ENCODE results near the gene FAM151B. TPM values are rescaled to one million over a fixed set of nuclear protein-coding genes. Genes with fewer than 3 reads are reported as not detected.

FAM151B gene
- polyA plus RNA-seq, 1 donor (not counting 4 experiments of a cell fraction or from before 2014, with no cell fraction given), result 1.0 TPM

- TF ChIP-seq, protein P1, sequence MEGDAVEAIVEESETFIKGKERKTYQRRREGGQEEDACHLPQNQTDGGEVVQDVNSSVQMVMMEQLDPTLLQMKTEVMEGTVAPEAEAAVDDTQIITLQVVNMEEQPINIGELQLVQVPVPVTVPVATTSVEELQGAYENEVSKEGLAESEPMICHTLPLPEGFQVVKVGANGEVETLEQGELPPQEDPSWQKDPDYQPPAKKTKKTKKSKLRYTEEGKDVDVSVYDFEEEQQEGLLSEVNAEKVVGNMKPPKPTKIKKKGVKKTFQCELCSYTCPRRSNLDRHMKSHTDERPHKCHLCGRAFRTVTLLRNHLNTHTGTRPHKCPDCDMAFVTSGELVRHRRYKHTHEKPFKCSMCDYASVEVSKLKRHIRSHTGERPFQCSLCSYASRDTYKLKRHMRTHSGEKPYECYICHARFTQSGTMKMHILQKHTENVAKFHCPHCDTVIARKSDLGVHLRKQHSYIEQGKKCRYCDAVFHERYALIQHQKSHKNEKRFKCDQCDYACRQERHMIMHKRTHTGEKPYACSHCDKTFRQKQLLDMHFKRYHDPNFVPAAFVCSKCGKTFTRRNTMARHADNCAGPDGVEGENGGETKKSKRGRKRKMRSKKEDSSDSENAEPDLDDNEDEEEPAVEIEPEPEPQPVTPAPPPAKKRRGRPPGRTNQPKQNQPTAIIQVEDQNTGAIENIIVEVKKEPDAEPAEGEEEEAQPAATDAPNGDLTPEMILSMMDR (optimal IDR thresholded peaks at IDR 0.05 in 1 of 3, IDR thresholded peaks at IDR 0.05 in 1 of 3, conservative IDR thresholded peaks at IDR 0.05 in 1 of 3; ENCODE audit: extremely low read depth in 1 of 3, insufficient read depth in 2 of 3, low read length in 3 of 3), result no peak
- no peak for TF ChIP-seq EZH2 (IDR thresholded peaks at IDR 0.05; ENCODE audit: low read length)
- dilution Hi-C loops (cut with MboI; ENCODE audit: extremely low pct_ligation_motif_present, low sequenced_read_pairs), result no loop called here
- Histone ChIP-seq H3K9me1 (ENCODE audit: control insufficient read depth, extremely low read depth, insufficient read depth, low read length) (no peaks in the 10 kb centered on the region), H3K4me3 (ENCODE audit: control insufficient read depth in 2 of 3, extremely low read depth in 1 of 3, insufficient read depth in 2 of 3, low read depth in 1 of 3, low read length in 3 of 3) (no peak overlapping the region), H3K27ac (ENCODE audit: control insufficient read depth, insufficient read depth, low read length) (no peak overlapping the region), H2AFZ (ENCODE audit: control insufficient read depth, low read length) (no peak overlapping the region), H4K20me1 (ENCODE audit: control insufficient read depth, extremely low read depth, insufficient read depth, low read length) (no peaks in the 10 kb centered on the region), H3K4me2 (ENCODE audit: control insufficient read depth, extremely low read depth, insufficient read depth, low read depth, low read length) (no peak overlapping the region), H3K79me2 (ENCODE audit: control insufficient read depth, insufficient read depth, low read length) (no peaks in the 10 kb centered on the region), H3K36me3 (ENCODE audit: control insufficient read depth in 2 of 2, extremely low read depth in 1 of 2, insufficient read depth in 2 of 2, low read length in 2 of 2) (no peaks in the 10 kb centered on the region), H3K9ac (ENCODE audit: control insufficient read depth, extremely low read depth, insufficient read depth, low read length) (no peak overlapping the region), H3K4me1 (ENCODE audit: control insufficient read depth, extremely low read depth, insufficient read depth, low read length) (peaks cover 2% of the 10 kb centered on the region), H3K9me3 (ENCODE audit: control insufficient read depth, low read depth, low read length) (no peaks in the 10 kb centered on the region), H3K27me3 (ENCODE audit: control insufficient read depth, extremely low read depth, insufficient read depth, low read length) (no peaks in the 10 kb centered on the region)
- no peak for FAIRE-seq
- DNase-seq (ENCODE audit: low read depth, low spot score), result no peak
Observed at GRCh38 chr5:80502800-80503199, 14.9 kb downstream of the FAM151B start.

DNA sequence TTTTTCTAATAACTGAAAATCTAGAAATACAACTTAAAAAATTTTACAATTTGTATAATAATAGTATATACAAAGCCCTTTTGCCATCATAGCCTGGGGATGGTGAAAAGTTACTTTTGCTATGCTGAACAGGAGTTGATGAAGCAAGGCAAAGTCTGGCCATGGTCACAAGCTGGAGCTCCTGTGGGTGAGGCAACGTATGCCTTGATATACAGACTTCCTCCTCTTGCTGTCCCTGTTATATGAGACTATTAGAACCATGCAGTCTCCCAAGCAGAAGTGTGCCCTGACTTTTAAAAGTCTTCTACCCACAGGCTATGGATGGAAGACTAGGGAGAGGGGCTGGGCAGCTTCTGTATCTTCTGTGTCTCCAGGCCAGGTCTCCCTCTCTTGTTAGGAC lies 15.7 kb downstream of the FAM151B start:
- H3K4me1 ChIP-seq (ENCODE audit: control insufficient read depth, extremely low read depth, insufficient read depth, low read length), result peaks cover 2% of the 10 kb centered on the region
- dilution Hi-C loops (cut with MboI; ENCODE audit: extremely low pct_ligation_motif_present, low sequenced_read_pairs), result no loop called here
- H3K4me3 ChIP-seq (ENCODE audit: control insufficient read depth in 2 of 3, extremely low read depth in 1 of 3, insufficient read depth in 2 of 3, low read depth in 1 of 3, low read length in 3 of 3), result no peak overlapping the region
- no peak for FAIRE-seq
- H3K79me2 ChIP-seq (ENCODE audit: control insufficient read depth, insufficient read depth, low read length), result no peaks in the 10 kb centered on the region
- H3K27ac ChIP-seq (ENCODE audit: control insufficient read depth, insufficient read depth, low read length), result no peak overlapping the region
- no peak overlapping the region for H3K9ac ChIP-seq (ENCODE audit: control insufficient read depth, extremely low read depth, insufficient read depth, low read length)
- no peak for DNase-seq (ENCODE audit: low read depth, low spot score)
- H3K36me3 ChIP-seq (ENCODE audit: control insufficient read depth in 2 of 2, extremely low read depth in 1 of 2, insufficient read depth in 2 of 2, low read length in 2 of 2), result no peaks in the 10 kb centered on the region
- H3K4me2 ChIP-seq (ENCODE audit: control insufficient read depth, extremely low read depth, insufficient read depth, low read depth, low read length), result no peak overlapping the region
- no peak overlapping the region for H2AFZ ChIP-seq (ENCODE audit: control insufficient read depth, low read length)
- no peaks in the 10 kb centered on the region for H4K20me1 ChIP-seq (ENCODE audit: control insufficient read depth, extremely low read depth, insufficient read depth, low read length)
- H3K27me3 ChIP-seq (ENCODE audit: control insufficient read depth, extremely low read depth, insufficient read depth, low read length), result no peaks in the 10 kb centered on the region
- no peaks in the 10 kb centered on the region for H3K9me1 ChIP-seq (ENCODE audit: control insufficient read depth, extremely low read depth, insufficient read depth, low read length)
- TF ChIP-seq, protein P1 (optimal IDR thresholded peaks at IDR 0.05 in 1 of 3, IDR thresholded peaks at IDR 0.05 in 1 of 3, conservative IDR thresholded peaks at IDR 0.05 in 1 of 3; ENCODE audit: extremely low read depth in 1 of 3, insufficient read depth in 2 of 3, low read length in 3 of 3), result no peak
- TF ChIP-seq EZH2 (IDR thresholded peaks at IDR 0.05; ENCODE audit: low read length), result no peak
- no peaks in the 10 kb centered on the region for H3K9me3 ChIP-seq (ENCODE audit: control insufficient read depth, low read depth, low read length)

Data from keratinocyte (primary cell).